Measurements from ENCODE around the gene NCEH1. TPM values are rescaled to one million over a fixed set of nuclear protein-coding genes. Genes with fewer than 3 reads are reported as not detected.
"Not testable (repeated sequence)": the region's sequence is repeated elsewhere in the genome, so short reads cannot be mapped to it uniquely, and the experiment has no call there.

Gene NCEH1, protein sequence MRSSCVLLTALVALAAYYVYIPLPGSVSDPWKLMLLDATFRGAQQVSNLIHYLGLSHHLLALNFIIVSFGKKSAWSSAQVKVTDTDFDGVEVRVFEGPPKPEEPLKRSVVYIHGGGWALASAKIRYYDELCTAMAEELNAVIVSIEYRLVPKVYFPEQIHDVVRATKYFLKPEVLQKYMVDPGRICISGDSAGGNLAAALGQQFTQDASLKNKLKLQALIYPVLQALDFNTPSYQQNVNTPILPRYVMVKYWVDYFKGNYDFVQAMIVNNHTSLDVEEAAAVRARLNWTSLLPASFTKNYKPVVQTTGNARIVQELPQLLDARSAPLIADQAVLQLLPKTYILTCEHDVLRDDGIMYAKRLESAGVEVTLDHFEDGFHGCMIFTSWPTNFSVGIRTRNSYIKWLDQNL
- total RNA-seq, result 3.2 and 8.0 TPM in 2 replicates
- polyA plus RNA-seq, result 3.2 and 7.5 TPM in 2 replicates

DNA sequence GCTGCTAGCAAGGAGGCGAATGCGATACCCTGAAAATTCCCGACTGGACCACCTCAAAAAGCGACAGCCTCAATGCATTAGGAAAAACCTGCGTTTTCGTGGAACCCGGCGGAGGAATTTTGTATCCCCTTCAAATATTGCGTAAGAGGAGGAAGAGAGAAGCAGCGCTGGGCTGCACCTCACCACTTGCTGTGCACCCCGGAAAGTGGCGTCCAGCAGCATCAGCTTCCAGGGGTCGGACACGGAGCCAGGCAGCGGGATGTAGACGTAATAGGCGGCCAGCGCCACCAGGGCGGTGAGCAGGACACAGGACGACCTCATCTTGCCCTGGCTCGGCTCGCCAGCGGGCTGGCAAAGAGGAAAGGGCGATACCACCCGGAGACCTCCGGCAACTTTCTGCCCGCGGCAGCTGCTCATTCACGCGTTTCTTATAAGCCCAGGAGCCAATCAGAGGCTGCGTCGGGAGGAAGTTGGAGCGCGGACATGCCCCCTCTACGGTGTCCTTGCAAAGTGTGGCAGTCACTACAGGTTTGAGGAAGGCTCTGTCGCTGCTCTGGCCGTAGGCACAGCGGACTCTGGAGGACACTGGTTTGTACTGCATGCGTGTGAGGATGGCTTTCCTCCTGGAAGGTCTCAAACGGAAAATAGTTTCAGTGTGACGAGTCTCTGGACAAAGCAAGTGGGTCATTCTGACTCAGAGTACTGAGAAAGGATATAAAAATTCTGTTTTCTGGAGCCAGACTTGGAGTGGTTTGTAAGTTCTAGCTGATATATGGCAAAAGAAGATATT is at the start of gene NCEH1:
Gene NCEH1, minus strand, starts transcription at position 404 of the 790 bp plus-strand sequence. Its CDS starts 83 bp downstream, at position 321.
- DNase-seq (ENCODE audit: low read depth in 1 of 2, low spot score in 1 of 2), result peak; percentile 93 to 95
- Histone ChIP-seq H3K27ac (peak within 1 kb of the TSS; percentile 8), H3K36me3 (no peaks in the 10 kb centered on the region), H3K9me3 (ENCODE audit: low read depth) (no peaks in the 10 kb centered on the region), H3K4me3 (peak within 1 kb of the TSS; percentile 70), H3K27me3 (peaks cover 9% of the 10 kb centered on the region), H3K4me1 (ENCODE audit: low read depth) (peaks cover 6% of the 10 kb centered on the region)
- TF ChIP-seq, protein P1, sequence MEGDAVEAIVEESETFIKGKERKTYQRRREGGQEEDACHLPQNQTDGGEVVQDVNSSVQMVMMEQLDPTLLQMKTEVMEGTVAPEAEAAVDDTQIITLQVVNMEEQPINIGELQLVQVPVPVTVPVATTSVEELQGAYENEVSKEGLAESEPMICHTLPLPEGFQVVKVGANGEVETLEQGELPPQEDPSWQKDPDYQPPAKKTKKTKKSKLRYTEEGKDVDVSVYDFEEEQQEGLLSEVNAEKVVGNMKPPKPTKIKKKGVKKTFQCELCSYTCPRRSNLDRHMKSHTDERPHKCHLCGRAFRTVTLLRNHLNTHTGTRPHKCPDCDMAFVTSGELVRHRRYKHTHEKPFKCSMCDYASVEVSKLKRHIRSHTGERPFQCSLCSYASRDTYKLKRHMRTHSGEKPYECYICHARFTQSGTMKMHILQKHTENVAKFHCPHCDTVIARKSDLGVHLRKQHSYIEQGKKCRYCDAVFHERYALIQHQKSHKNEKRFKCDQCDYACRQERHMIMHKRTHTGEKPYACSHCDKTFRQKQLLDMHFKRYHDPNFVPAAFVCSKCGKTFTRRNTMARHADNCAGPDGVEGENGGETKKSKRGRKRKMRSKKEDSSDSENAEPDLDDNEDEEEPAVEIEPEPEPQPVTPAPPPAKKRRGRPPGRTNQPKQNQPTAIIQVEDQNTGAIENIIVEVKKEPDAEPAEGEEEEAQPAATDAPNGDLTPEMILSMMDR (IDR thresholded peaks at IDR 0.05; ENCODE audit: low read depth, low read length), result peak; percentile 73

DNA sequence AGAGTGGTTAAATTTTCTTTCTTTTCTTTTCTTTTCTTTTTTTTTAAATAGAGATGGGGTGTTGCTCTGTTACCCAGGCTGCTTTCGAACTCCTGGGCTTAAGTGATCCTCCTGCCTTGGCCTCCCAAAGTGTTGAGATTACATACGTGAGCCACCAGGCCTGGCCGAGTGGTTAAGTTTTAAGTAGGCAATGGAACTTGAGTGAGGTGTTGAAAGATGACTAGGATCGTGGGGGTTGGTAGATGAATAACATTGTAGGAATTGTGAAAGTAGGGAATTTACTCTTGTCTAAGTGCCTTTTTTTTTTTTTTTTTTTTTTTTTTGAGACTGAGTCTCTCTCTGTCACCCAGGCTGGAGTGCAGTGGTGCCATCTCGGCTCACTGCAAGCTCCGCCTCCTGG is 49.5 kb upstream of the NCEH1 start:
- H3K27me3 ChIP-seq; H3K27ac ChIP-seq; H3K4me1 ChIP-seq (ENCODE audit: low read depth); H3K4me3 ChIP-seq; H3K9me3 ChIP-seq (ENCODE audit: low read depth): not testable (repeated sequence)
- peaks cover 30% of the 10 kb centered on the region for H3K36me3 ChIP-seq
- peak in 1 of 2 donors; percentile 85 for DNase-seq (ENCODE audit: low read depth in 1 of 2, low spot score in 1 of 2)

DNA sequence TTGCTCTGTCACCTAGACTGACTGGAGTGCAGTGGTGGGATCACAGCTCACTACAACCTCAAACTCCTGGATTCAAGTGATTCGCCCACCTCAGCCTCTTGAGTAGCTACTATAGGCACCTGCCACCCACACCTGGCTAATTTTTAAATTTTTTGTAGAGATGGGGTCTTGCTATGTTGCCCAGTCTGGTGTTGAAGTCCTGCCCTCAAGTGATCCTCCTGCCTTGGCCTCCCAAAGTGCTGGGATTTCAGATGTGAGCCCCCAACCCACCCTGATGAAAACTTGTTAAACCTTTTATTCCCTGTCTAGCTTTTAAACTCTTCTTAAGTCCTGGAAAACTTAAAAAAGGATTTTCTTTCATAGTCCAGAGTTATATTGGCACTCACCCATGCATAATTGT is 42.3 kb upstream of the NCEH1 start:
- TF ChIP-seq, protein P1 (IDR thresholded peaks at IDR 0.05; ENCODE audit: low read depth, low read length), result no peak
- Histone ChIP-seq H3K9me3 (ENCODE audit: low read depth) (no peaks in the 10 kb centered on the region), H3K27ac (no peak overlapping the region), H3K4me3 (no peak overlapping the region), H3K4me1 (ENCODE audit: low read depth) (peaks cover 6% of the 10 kb centered on the region), H3K36me3 (peaks cover 10% of the 10 kb centered on the region), H3K27me3 (no peaks in the 10 kb centered on the region)
- no peak for DNase-seq (ENCODE audit: low read depth in 1 of 2, low spot score in 1 of 2)

DNA sequence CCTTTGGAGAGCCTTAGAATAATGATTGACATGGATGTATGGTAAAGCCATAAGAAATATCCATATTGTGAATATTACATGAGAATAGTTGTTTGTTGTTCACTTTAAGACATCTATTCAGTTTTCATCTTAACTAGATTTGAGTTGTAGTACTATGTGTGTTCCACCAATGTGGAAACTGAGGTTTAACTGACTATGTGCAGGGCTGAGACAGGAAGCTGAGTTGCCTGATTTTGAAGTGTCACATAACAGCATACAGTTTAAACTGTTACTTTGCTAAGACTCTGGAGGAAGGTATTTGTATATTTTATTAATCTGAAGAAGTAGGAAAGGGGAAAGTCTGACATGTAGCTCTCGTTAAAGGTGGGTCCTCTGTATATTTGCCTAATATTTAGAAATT is 41.8 kb upstream of the NCEH1 start:
- Histone ChIP-seq H3K4me3 (no peak overlapping the region), H3K27me3 (no peaks in the 10 kb centered on the region)
- TF ChIP-seq, protein P1 (IDR thresholded peaks at IDR 0.05; ENCODE audit: low read depth, low read length), result no peak

DNA sequence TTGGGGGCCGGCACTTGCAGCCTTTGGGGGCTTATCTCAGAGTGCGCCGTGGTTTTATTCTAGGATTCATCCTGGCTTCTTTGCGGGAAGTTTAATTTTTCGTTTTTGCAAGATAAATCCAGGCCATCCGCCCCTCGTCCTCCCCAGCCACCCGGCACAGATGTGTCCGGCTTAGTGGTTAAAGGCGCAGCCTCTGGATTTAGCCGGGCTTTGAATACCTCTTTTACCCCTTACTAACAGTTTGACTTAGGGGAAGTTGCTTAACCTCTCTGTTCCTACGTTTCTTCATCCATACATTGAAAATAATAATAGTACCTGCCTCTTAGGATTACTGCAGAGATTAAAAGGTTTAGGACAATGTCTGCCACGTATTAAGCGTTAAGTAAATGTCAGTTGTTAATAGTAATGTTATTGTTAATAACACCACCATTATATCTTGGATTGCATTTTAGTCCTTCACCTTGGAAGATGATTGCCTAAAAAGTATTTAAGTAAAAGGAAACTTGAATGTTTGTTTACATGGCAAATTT is 40.4 kb upstream of the NCEH1 start:
- Histone ChIP-seq H3K4me3 (peak overlapping the region; percentile 73), H3K4me1 (ENCODE audit: low read depth) (peaks cover 6% of the 10 kb centered on the region), H3K36me3 (peaks cover 6% of the 10 kb centered on the region), H3K9me3 (ENCODE audit: low read depth) (no peaks in the 10 kb centered on the region), H3K27me3 (no peaks in the 10 kb centered on the region), H3K27ac (peak overlapping the region; percentile 86)
- DNase-seq (ENCODE audit: low read depth in 1 of 2, low spot score in 1 of 2), result peak in 1 of 2 donors; percentile 34
- TF ChIP-seq, protein P1 (IDR thresholded peaks at IDR 0.05; ENCODE audit: low read depth, low read length), result no peak

More for the DNA sequence above, 41.8 kb upstream of the NCEH1 start:
- H3K9me3 ChIP-seq (ENCODE audit: low read depth), result no peaks in the 10 kb centered on the region
- H3K27ac ChIP-seq, result no peak overlapping the region
- no peak for DNase-seq (ENCODE audit: low read depth in 1 of 2, low spot score in 1 of 2)
- H3K36me3 ChIP-seq, result peaks cover 10% of the 10 kb centered on the region
- peaks cover 6% of the 10 kb centered on the region for H3K4me1 ChIP-seq (ENCODE audit: low read depth)
